IPS DF 6.9 (cell line): ENCODE results near the gene MEX3C.

Experiments used
- DNase-seq: peaks from one replicate; pipeline ENCODE4 v3.0.0-alpha.2; 2013; ENCODE audit warnings: low read depth, low spot score
- H3K27ac ChIP-seq: one replicate; pipeline ENCODE4 v1.5.1; 2013; ENCODE audit warnings: low read length, control low read depth
- H3K27me3 ChIP-seq: 2 replicates; pipeline ENCODE4 v1.6.1; 2013; ENCODE audit warnings: mild to moderate bottlenecking, low read length; ENCODE audit not compliant: control insufficient read depth, insufficient read depth
- H3K36me3 ChIP-seq: 2 replicates; pipeline ENCODE4 v1.6.1; 2013; ENCODE audit warnings: low read length; ENCODE audit not compliant: control insufficient read depth, insufficient read depth
- H3K4me1 ChIP-seq: 2 replicates; pipeline ENCODE4 v1.6.1; 2013; ENCODE audit warnings: low read length; ENCODE audit not compliant: control insufficient read depth, insufficient read depth
- H3K4me3 ChIP-seq: 2 replicates; pipeline ENCODE4 v1.5.1; 2013; ENCODE audit warnings: mild to moderate bottlenecking, low read length
- H3K9me3 ChIP-seq: 2 replicates; pipeline ENCODE4 v1.6.1; 2013; ENCODE audit warnings: low read length, inconsistent platforms; ENCODE audit not compliant: control insufficient read depth, insufficient read depth
- WGBS: extraction: QIAGEN DNeasy Blood & Tissue Kit; methylation state at CpG from one replicate; pipeline ENCODE4 v1.1.7; 2013; ENCODE audit warnings: mixed read lengths, missing lambda C conversion rate; ENCODE audit not compliant: insufficient read length, insufficient coverage; 5-methylcytosine and 5-hydroxymethylcytosine counted together

Gene MEX3C

DNA sequence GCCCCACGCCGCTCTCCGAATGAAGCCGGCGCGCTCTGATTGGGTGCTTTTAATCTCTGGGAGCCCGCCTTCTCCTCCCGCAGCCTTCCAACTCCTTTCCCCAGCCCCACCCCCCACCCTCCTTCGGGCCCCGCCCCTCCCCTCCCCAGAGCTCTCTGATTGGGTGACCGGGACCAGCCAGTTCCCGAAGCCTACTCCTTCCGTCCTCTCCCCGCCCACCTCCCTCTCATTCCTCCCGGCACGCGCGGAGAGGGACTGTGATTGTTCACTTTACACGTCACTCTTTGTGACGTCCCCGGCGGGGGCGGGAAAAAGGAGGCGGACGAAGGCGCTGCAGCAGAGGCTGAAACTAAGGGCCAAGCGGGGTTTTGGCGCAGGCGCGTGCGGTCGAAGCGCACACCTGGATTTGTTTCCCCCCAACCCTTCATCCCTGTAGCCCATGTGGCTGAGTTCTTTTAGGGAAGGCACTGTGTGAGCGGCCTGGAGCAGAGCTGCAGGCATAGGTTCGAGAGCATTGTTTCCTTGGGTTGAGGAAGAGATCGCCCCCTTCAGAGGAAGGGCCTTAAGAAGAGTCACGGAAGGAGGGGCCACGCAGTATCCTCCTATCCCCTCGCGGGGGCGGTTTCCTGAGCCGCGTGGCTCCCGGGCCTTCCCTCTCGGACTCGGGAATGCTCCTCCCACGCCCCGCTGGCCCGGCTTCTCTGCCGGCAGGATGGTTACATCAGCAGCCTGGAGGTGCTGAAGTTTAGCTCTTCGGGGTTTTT is at the start of gene MEX3C:
Gene MEX3C, minus strand, starts transcription at position 21 of the 764 bp plus-strand sequence. CDS start 361 bp downstream, outside the sequence.
- WGBS, result no CpG with 5 or more reads among the region's 51 CpGs
- Histone ChIP-seq H3K4me1 (no peaks in the 10 kb centered on the region), H3K9me3 (no peaks in the 10 kb centered on the region)

DNA sequence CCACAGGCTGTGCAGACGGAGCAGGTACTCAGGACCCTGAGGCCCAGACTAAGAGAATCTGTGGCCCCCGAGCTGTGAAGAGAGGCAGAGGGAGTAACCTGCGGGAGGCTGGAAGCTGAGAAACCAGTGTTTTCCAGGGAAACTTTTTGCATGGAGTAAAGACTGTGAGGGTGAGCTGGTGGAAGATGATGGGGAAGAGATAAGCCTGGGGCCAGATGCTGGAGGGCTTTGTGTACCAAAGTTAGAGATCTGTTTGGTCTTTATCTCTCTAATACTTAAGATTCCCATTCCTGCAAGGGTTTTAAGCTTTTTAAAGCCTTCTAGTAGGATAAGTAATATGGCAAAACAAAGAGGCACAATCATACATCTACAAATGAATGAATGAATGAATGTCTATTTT is 43.7 kb upstream of the MEX3C start:
- Histone ChIP-seq H3K4me3 (no peak overlapping the region), H3K27me3 (no peaks in the 10 kb centered on the region), H3K36me3 (no peaks in the 10 kb centered on the region), H3K27ac (no peak overlapping the region), H3K9me3 (no peaks in the 10 kb centered on the region), H3K4me1 (no peaks in the 10 kb centered on the region)
- no peak for DNase-seq
- no CpG with 5 or more reads among the region's 3 CpGs for WGBS

More for the DNA sequence above, at the start of gene MEX3C:
- no peaks in the 10 kb centered on the region for H3K36me3 ChIP-seq
- no peaks in the 10 kb centered on the region for H3K27me3 ChIP-seq
- H3K4me3 ChIP-seq, result peak within 1 kb of the TSS; percentile 99
- no peak within 1 kb of the TSS for H3K27ac ChIP-seq
- DNase-seq, result peak; percentile 93

DNA sequence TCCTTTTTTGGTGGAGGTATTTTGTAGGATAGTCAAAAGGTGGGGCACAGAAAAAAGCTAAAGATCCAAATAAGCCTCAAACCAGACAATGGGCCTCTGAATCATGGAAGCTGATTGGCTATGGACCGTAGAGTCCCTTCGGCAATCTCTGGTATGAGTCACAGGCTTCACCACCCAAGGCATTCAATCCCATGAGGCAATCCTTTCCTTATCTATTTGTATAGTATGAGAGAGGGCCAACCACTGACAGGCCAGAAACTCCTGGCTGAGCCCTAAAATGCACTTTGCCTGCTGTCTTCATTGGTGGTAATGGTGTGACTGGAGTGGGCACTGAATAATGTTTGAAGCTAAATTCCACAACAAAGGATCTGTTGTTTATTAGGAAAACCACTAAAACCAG is 38.7 kb upstream of the MEX3C start:
- no peak for DNase-seq

DNA sequence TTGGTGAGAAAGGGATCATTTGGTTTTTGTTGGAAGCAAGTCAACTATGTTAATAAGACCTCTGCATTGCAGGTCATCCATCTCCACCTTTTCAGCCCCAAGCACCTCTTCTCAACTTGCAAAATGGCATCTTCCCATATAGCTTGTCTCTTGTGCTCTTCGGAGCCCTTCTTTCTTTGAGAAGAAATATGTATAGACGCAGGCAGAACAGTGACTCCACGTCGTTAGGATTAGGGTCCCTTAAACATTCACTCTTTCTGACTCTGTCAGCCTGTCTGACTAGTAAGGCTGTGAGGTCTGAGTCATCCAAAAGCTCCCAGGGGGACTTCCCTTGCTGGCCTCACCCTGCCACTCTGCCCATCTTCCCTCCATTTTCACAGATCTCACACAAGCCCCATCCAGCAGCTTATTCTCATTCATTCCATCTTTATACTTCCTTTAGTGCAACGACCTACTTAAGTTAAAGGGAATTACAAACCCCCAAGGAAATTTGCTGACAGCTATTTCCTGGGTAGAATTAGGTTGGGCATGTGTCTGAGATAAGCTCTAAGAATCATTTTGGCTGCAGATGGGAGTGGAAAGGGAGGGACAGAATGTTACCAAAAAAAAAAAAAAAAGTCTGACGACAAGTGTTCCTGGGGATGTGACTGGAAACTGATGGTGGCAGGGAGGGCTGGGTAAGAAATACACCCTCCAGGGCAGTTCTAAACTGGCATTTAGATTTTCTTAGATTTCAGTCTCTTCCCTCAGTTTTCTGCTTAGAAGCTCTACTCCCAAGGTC is 37.7 kb upstream of the MEX3C start:
- Histone ChIP-seq H3K27me3 (no peaks in the 10 kb centered on the region), H3K4me3 (no peak overlapping the region), H3K4me1 (no peaks in the 10 kb centered on the region; the same call in 1 of the 2 replicates), H3K36me3 (no peaks in the 10 kb centered on the region), H3K27ac (no peak overlapping the region), H3K9me3 (no peaks in the 10 kb centered on the region)
- no CpG with 5 or more reads among the region's 6 CpGs for WGBS
- DNase-seq, result no peak

More for the DNA sequence above, 38.7 kb upstream of the MEX3C start:
- H3K4me3 ChIP-seq, result no peak overlapping the region
- WGBS, result no CpG with 5 or more reads among the region's 2 CpGs
- no peak overlapping the region for H3K27ac ChIP-seq
- no peaks in the 10 kb centered on the region for H3K9me3 ChIP-seq
- H3K36me3 ChIP-seq, result no peaks in the 10 kb centered on the region
- no peaks in the 10 kb centered on the region for H3K27me3 ChIP-seq
- no peaks in the 10 kb centered on the region; the same call in 1 of the 2 replicates for H3K4me1 ChIP-seq

DNA sequence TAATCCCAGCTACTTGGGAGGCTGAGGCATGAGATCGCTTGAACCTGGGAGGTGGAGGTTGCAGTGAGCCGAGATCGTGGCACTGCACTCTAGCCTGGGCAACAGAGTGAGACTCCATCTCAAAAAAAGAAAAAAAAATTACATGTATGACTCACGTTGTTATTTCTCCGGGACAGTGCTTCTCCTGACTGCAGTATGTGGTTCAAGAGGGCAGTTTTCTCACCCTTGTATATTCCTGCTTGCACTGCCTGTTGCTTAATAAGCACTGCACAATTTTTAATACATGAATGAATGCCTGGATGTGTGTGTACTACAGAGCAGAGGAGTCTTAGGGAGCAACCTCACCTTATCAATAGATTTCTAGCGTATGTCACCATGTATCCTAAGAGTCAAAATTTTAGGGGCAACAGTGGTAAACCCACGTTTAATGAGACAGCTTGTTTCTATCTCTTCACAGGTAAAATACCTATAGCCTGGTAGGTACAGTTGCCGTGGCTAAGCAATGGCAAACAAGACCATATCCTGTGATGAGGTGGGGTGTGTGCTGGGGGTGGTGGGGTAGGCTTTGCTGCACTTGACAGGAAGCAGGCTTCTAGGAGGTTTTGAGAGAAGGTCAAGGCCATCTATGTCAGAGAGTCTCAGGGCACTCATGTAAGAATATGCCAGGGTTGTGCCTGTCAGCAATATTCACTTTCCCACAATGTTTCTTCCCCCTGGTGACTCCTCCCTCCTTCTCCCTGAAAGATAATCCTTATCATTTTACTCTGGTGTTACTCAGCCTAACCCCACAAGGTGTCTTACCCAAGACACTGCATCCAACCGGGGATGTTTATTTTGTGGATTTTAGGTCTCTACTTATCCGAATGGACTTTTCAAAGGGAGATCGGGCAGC is 36.9 kb upstream of the MEX3C start:
- Histone ChIP-seq H3K36me3 (no peaks in the 10 kb centered on the region), H3K27me3 (no peaks in the 10 kb centered on the region)
- DNase-seq, result no peak

DNA sequence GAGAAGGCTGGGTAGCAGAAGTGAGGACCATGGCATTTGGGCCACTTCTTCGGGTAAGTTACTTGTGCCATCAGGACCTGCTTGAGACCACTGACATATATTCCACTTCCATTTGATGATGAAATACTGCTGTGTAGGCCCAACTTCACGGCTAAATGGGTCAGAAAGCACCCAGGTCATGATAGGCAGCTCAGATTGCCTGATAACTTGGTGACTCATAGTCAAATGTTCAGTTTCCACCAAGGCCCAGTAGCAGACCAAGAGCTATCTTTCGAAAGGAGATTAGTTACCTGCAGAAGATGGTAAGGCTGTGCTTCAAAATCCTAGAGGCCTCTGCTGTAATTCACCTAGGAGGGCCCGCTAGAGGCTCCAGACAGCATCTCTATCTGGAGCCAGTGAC is 31.8 kb upstream of the MEX3C start:
- no peaks in the 10 kb centered on the region for H3K4me1 ChIP-seq
- no peak for DNase-seq
- no peak overlapping the region for H3K4me3 ChIP-seq
- WGBS, result no CpG with 5 or more reads among the region's 4 CpGs
- no peak overlapping the region for H3K27ac ChIP-seq
- no peaks in the 10 kb centered on the region for H3K9me3 ChIP-seq
- H3K36me3 ChIP-seq, result no peaks in the 10 kb centered on the region
- H3K27me3 ChIP-seq, result no peaks in the 10 kb centered on the region

More for the DNA sequence above, 36.9 kb upstream of the MEX3C start:
- no peaks in the 10 kb centered on the region for H3K9me3 ChIP-seq
- H3K27ac ChIP-seq, result no peak overlapping the region
- H3K4me3 ChIP-seq, result no peak overlapping the region
- WGBS, result no CpG with 5 or more reads among the region's 11 CpGs
- H3K4me1 ChIP-seq, result no peaks in the 10 kb centered on the region; the same call in 1 of the 2 replicates

DNA sequence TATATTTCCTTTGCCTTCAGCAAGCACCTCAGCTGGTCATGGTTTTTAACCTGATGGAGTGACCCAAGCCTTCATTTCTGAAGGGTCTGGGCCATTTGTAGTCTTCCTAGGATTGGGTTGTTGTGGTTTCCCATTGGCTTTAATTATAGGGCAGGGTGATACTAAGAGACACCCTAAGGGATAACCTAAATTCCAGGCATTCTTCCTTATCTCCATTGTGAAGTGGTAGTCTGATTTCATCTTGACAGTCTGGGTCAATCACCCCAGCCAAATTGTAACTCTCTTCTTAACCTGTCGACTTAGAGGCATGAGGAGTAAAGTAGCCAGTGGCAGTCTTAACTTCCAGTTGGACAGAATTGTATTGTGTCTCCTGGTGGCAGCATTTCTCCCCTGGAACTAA is 30.2 kb upstream of the MEX3C start:
- no peaks in the 10 kb centered on the region for H3K4me1 ChIP-seq
- no CpG with 5 or more reads among the region's 1 CpG for WGBS
- no peak overlapping the region for H3K27ac ChIP-seq
- no peak overlapping the region for H3K4me3 ChIP-seq
- no peaks in the 10 kb centered on the region for H3K9me3 ChIP-seq
- H3K36me3 ChIP-seq, result no peaks in the 10 kb centered on the region
- H3K27me3 ChIP-seq, result no peaks in the 10 kb centered on the region
- DNase-seq, result no peak

DNA sequence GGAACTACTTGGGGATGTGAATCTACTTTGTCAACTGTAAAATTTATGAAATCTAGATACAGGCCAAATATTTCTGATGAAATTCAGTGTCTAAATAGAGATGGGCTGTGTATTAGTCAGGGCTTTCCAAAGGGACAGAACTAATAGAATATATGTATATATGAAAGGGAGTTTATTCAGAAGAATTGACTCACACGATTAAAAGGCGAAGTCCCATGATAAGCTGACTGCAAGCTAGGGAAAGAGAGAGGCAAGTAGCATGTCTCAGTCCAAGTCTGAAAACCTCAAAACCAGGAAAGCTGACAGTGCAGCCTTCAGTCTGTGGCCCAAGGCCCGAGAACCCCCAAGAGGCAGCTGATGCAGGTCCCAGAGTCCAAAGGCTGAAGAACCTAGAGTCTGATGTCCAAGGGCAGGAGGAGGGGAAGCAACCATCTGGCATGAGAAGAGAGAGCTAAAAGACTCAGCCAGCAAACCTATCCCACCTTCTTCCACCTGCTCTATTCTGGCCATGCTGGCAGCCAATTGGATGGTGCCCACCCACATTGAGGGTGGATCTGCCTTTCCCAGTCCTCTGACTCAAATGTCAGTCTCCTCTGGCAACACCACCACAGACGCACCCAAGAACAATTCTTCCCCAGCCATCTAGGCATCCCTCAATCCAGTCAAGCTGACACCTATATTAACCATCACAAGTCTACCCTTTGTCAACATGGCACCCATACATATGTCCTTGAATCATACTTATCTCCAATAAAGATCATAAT is 29.3 kb upstream of the MEX3C start:
- WGBS, result no CpG with 5 or more reads among the region's 4 CpGs
- H3K9me3 ChIP-seq, result no peaks in the 10 kb centered on the region
- no peak overlapping the region for H3K27ac ChIP-seq
- H3K36me3 ChIP-seq, result no peaks in the 10 kb centered on the region
- H3K4me1 ChIP-seq, result no peaks in the 10 kb centered on the region
- no peaks in the 10 kb centered on the region for H3K27me3 ChIP-seq
- H3K4me3 ChIP-seq, result no peak overlapping the region
- DNase-seq, result no peak

DNA sequence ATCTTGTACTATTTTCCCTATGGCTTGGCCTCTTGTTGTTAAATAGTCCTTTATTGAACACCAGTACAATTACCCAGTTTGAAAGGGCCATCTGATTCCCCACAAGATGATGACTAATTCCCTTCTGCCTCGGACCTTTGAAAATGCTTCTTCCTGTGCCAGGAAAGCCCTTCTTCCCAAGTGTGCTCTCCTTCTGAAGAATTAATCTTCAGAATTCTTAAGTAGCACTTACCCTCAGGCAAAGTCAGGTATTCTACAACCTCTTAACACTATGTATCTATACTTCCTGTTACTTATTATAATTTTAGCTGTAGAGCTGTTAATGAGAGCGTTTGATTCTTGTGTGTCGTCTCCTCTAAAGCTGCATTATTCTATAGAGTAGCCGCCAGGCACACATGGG is 28.6 kb upstream of the MEX3C start:
- no CpG with 5 or more reads among the region's 4 CpGs for WGBS
- Histone ChIP-seq H3K27ac (no peak overlapping the region), H3K27me3 (no peaks in the 10 kb centered on the region), H3K36me3 (no peaks in the 10 kb centered on the region), H3K4me1 (no peaks in the 10 kb centered on the region), H3K4me3 (no peak overlapping the region), H3K9me3 (no peaks in the 10 kb centered on the region)
- no peak for DNase-seq
